GM10248 (cell line): ENCODE measurements around the gene TNFAIP8L1.

Experiments
- CTCF ChIA-PET: fragments of 300-600 bp; sonication (Branson Sonifier 250); formaldehyde crosslinking; extraction: SDS; loops from one replicate; lab custom pipeline; 2021; ENCODE audit warnings: antibody characterized with exemption; lab: Yijun Ruan, JAX
- POLR2A ChIA-PET: fragments of 350-650 bp; sonication (Branson Sonifier 250); formaldehyde crosslinking; extraction: SDS; loops from one replicate; lab custom pipeline; 2020; ENCODE audit warnings: antibody characterized with exemption; lab: Yijun Ruan, JAX
- DNase-seq: peaks from one replicate; pipeline ENCODE4 v3.0.0; 2012; ENCODE audit errors: extremely low spot score
- TF ChIP-seq, protein P1 (sequence below): IDR thresholded peaks from 2 replicates; pipeline ENCODE4 v1.5.1; 2012; ENCODE audit warnings: mild to moderate bottlenecking, low read depth; ENCODE audit errors: extremely low read depth, missing control alignments, control extremely low read depth

Gene TNFAIP8L1

DNA sequence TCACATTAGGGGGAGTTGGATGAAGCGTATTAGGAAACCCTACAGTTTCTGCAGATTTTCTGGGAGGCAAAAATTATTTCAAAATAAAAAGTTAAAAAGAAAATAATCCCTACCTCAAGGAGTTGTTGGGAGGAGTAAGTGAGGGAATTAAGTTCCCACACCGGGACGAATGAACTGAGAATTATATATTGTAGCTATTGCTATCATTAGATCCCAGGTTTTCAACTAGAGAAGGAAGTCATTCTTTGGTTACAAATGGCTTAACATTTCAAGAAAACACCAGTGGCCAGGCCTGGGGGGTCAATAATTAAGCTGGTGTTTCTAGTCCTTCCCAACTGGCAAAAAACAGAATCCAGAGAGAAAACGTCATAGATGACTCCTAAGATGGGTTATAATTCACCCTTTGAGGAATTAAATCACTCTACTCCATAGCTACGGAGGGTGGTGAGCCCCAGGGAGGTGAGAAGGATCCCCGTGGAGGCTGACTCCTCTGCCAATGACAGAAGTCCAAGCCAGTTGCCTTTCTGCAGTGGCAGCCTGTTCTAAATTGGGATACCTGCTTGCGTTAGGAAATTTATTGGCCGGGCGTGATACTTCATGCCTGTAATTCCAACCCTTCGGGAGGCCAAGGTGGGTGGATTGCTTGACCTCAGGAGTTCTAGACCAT, 32.0 kb downstream of the TNFAIP8L1 start:
- CTCF ChIA-PET, result interaction anchor here (1.1 kb wide), 1 partner anchor 35 kb away, joined by 3 read pairs; no protein-coding TSS in a partner anchor
- TF ChIP-seq, protein P1, sequence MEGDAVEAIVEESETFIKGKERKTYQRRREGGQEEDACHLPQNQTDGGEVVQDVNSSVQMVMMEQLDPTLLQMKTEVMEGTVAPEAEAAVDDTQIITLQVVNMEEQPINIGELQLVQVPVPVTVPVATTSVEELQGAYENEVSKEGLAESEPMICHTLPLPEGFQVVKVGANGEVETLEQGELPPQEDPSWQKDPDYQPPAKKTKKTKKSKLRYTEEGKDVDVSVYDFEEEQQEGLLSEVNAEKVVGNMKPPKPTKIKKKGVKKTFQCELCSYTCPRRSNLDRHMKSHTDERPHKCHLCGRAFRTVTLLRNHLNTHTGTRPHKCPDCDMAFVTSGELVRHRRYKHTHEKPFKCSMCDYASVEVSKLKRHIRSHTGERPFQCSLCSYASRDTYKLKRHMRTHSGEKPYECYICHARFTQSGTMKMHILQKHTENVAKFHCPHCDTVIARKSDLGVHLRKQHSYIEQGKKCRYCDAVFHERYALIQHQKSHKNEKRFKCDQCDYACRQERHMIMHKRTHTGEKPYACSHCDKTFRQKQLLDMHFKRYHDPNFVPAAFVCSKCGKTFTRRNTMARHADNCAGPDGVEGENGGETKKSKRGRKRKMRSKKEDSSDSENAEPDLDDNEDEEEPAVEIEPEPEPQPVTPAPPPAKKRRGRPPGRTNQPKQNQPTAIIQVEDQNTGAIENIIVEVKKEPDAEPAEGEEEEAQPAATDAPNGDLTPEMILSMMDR, result no peak
- POLR2A ChIA-PET, result interaction anchor here (0.6 kb wide), 1 partner anchor 37 kb away, joined by 3 read pairs; no protein-coding TSS in a partner anchor
- DNase-seq, result no peak

DNA sequence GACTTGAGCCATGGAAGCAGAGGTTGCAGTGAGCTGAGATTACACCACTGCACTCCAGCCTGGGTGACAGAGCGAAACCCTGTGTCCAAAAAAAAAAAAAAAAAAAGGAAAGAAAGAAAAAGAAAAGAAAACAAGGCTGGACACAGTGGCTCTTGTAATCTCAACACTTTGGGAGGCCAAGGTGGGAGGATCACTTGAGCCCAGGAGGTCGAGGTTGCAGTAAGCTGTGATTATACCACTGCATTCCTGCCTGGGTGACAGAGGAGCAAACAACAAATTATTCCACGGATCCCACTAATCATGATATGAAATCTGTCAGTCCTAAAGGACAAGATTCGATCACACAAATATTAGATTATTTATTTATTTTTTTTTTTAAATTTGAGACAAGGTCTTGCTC, 33.9 kb downstream of the TNFAIP8L1 start:
- POLR2A ChIA-PET, result interaction anchor here (0.5 kb wide), 1 partner anchor 1230 kb away, joined by 7 read pairs; no protein-coding TSS in a partner anchor
- CTCF ChIA-PET, result interaction anchor here (0.7 to 1.6 kb wide), 4 partner anchors 12 to 118 kb away, joined by 3 to 6 read pairs (median 4); partner anchors contain the start of gene FEM1A
- TF ChIP-seq, protein P1, result no peak
- DNase-seq, result no peak

DNA sequence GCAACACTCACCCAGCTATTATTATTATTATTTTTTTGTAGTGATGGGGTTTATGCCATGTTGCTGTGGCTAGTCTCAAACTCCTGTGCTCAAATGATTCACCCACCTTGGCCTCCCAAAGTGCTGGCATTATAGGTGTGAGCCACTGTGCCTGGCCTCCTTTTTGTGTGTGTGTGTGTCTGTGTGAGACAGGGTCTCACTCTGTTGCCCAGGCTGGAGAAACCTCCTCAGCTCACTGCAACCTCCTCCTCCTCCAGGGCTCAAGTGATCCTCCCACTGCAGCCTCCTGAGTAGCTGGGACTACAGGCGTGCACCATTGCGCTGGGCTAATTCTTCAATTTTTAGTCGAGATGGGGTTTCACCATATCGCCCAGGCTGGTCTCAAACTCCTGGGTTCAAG, 34.4 kb downstream of the TNFAIP8L1 start:
- POLR2A ChIA-PET, result interaction anchor here (0.7 kb wide), 1 partner anchor 94 kb away, joined by 3 read pairs; no protein-coding TSS in a partner anchor

DNA sequence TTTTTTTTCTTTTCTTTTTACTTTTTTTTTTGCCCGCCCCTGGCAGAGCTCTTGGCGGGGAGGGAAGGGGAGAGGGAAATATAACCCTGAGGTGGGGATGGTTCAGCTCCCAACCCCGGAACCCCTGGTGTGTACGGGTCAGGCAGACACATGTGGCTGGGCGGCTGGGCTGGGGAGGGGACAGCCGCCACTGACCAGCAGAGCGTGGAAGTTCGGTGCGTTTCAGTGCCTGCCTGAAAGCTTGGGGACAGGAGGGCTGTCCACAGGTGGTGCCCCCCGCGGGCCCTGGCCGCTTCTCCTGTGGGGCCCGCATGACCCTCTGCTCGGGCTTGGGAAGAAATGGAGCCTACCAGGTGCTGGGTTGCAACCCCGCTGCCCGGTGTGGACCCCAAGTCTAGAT, 36.0 kb downstream of the TNFAIP8L1 start:
- CTCF ChIA-PET, result no interaction called here
- POLR2A ChIA-PET, result no interaction called here
- no peak for DNase-seq
- TF ChIP-seq, protein P1, result no peak

More for the DNA sequence above, 34.4 kb downstream of the TNFAIP8L1 start:
- CTCF ChIA-PET, result interaction anchor here (1.1 to 1.6 kb wide), 3 partner anchors 11 to 117 kb away, joined by 3 to 6 read pairs (median 4); partner anchors contain the start of gene FEM1A
- DNase-seq, result no peak
- TF ChIP-seq, protein P1, result no peak

DNA sequence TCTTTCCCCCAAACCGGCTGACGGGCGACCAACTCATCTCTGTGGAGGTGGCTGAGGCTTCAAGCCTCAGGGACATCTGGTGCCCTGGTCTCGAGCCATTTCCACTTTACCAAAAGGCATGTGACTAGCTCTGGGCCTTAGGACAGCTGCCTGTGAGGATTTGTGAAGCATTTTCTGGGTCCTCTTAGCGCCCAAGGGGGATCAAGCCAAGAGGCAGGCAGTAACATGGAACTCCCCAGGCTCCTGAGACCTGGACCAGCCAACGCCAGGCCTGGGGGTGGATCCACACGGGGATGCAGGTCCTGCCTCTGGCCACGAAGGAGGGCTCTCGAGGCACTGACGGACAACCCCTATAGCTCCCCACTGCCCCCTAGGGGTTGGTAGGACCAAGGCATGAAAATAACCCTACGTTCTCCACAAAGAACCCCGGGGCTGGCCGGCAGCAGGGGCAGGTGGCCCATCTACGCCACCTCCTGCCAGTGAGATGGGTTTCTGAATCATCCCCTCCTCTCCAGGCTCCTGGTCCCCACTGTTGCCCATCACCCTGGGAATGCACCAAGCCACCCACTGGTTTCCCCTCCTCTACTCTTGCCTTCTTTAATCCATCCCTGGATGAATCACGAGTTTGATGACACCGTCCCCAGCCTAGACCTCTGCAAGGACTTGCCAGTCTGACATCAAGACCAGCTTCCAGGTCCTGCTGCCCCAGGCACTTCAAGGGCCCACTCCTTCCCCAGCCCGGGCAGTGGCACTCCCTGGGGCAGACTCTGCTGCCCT, 37.8 kb downstream of the TNFAIP8L1 start:
- TF ChIP-seq, protein P1, result peak; percentile 17
- ChIA-PET POLR2A (no interaction called here), CTCF (interaction anchor here (1.3 kb wide), 1 partner anchor 41 kb away, joined by 3 read pairs; no protein-coding TSS in a partner anchor)
- DNase-seq, result no peak
